H9 (cell line): Measurements from ENCODE around the gene GPC6. TPM values are rescaled to one million over a fixed set of nuclear protein-coding genes. Genes with fewer than 3 reads are reported as not detected.

Experiments
- DNase-seq: peaks from one replicate; pipeline ENCODE4 v3.0.0-alpha.2; 2017
- H2AFZ ChIP-seq: one replicate; pipeline ENCODE4 v1.6.1; 2013; ENCODE audit warnings: mild to moderate bottlenecking, low read length, control low read depth, moderate library complexity
- H2AK5ac ChIP-seq: 2 replicates; pipeline ENCODE4 v1.6.1; 2013; ENCODE audit warnings: low read length, control low read depth, mixed read lengths; ENCODE audit not compliant: insufficient read length
- H2BK120ac ChIP-seq: one replicate; pipeline ENCODE4 v1.6.1; 2013; ENCODE audit warnings: low read depth, mild to moderate bottlenecking, low read length, control low read depth, inconsistent platforms; ENCODE audit not compliant: poor library complexity, severe bottlenecking
- H2BK12ac ChIP-seq: 2 replicates; pipeline ENCODE4 v1.6.1; 2013; ENCODE audit warnings: low read length, control low read depth, mixed read lengths, low read depth; ENCODE audit not compliant: insufficient read length
- H2BK15ac ChIP-seq: 2 replicates; pipeline ENCODE4 v1.6.1; 2013; ENCODE audit warnings: low read depth, low read length, control low read depth
- H2BK20ac ChIP-seq: one replicate; pipeline ENCODE4 v1.6.1; 2013; ENCODE audit warnings: low read depth, mild to moderate bottlenecking, low read length, control low read depth, inconsistent platforms; ENCODE audit not compliant: poor library complexity, severe bottlenecking
- H2BK5ac ChIP-seq: 2 replicates; pipeline ENCODE4 v1.6.1; 2013; ENCODE audit warnings: low read length, control low read depth, mixed read lengths; ENCODE audit not compliant: insufficient read length
- H3K14ac ChIP-seq: 2 replicates; pipeline ENCODE4 v1.6.1; 2013; ENCODE audit warnings: low read length, control low read depth; ENCODE audit not compliant: insufficient read depth
- H3K18ac ChIP-seq: 2 replicates; pipeline ENCODE4 v1.6.1; 2013; ENCODE audit warnings: low read depth, mild to moderate bottlenecking, mixed read lengths, low read length, control low read depth; ENCODE audit not compliant: insufficient read length
- H3K23ac ChIP-seq: 2 replicates; pipeline ENCODE4 v1.6.1; 2013; ENCODE audit warnings: low read length, control low read depth, mixed read lengths, low read depth; ENCODE audit not compliant: insufficient read length
- H3K23me2 ChIP-seq: 2 replicates; pipeline ENCODE4 v1.6.1; 2013; ENCODE audit warnings: low read depth, mild to moderate bottlenecking, mixed read lengths, low read length, control low read depth; ENCODE audit not compliant: insufficient read length, poor library complexity, severe bottlenecking
- H3K27ac ChIP-seq: 2 replicates; pipeline ENCODE4 v1.5.1; 2013; ENCODE audit warnings: low read length, control low read depth, mixed read lengths, low read depth; ENCODE audit not compliant: insufficient read length
- H3K27me3 ChIP-seq: 2 replicates; pipeline ENCODE4 v1.6.1; 2013; ENCODE audit warnings: low read length, control low read depth, inconsistent platforms; ENCODE audit not compliant: insufficient read depth
- H3K4ac ChIP-seq: 2 replicates; pipeline ENCODE4 v1.6.1; 2013; ENCODE audit warnings: low read depth, mild to moderate bottlenecking, control low read depth, inconsistent platforms, low read length, moderate library complexity
- H3K4me1 ChIP-seq: 2 replicates; pipeline ENCODE4 v1.6.1; 2013; ENCODE audit warnings: low read length, control low read depth, inconsistent platforms; ENCODE audit not compliant: insufficient read depth
- H3K4me2 ChIP-seq: 2 replicates; pipeline ENCODE4 v1.6.1; 2013; ENCODE audit warnings: low read length, control low read depth, mixed read lengths; ENCODE audit not compliant: insufficient read length, insufficient read depth
- H3K56ac ChIP-seq: 2 replicates; pipeline ENCODE4 v1.6.1; 2013; ENCODE audit warnings: low read depth, mild to moderate bottlenecking, mixed read lengths, low read length, control low read depth; ENCODE audit not compliant: insufficient read length
- H3K79me1 ChIP-seq: 2 replicates; pipeline ENCODE4 v1.6.1; 2013; ENCODE audit warnings: low read depth, mild to moderate bottlenecking, moderate library complexity, low read length, control low read depth, inconsistent platforms; ENCODE audit not compliant: insufficient read depth, poor library complexity, severe bottlenecking
- H3K79me2 ChIP-seq: 2 replicates; pipeline ENCODE4 v1.6.1; 2013; ENCODE audit warnings: low read length, control low read depth, inconsistent platforms; ENCODE audit not compliant: insufficient read depth
- H3K9ac ChIP-seq: 2 replicates; pipeline ENCODE4 v1.6.1; 2013; ENCODE audit warnings: low read length, control low read depth, mixed read lengths; ENCODE audit not compliant: insufficient read length; ENCODE audit errors: extremely low read depth
- H3K9me3 ChIP-seq: one replicate; pipeline ENCODE4 v1.6.1; 2013; ENCODE audit warnings: low read depth, low read length, inconsistent platforms; ENCODE audit not compliant: control insufficient read depth
- H3T11ph ChIP-seq: one replicate; pipeline ENCODE4 v1.6.1; 2013; ENCODE audit warnings: mild to moderate bottlenecking, low read length, control low read depth, inconsistent platforms
- H4K20me1 ChIP-seq: one replicate; pipeline ENCODE4 v1.6.1; 2013; ENCODE audit not compliant: control insufficient read depth, insufficient read length, insufficient read depth
- H4K5ac ChIP-seq: 2 replicates; pipeline ENCODE4 v1.6.1; 2013; ENCODE audit warnings: low read depth, mild to moderate bottlenecking, mixed read lengths, low read length, control low read depth; ENCODE audit not compliant: insufficient read length
- H4K8ac ChIP-seq: replicated peaks from 2 replicates; pipeline ENCODE4 v1.6.1; 2013; ENCODE audit warnings: low read length, control low read depth, mixed read lengths, low read depth; ENCODE audit not compliant: insufficient read length
- H4K91ac ChIP-seq: 2 replicates; pipeline ENCODE4 v1.6.1; 2013; ENCODE audit warnings: low read depth, mild to moderate bottlenecking, moderate library complexity, mixed read lengths, low read length, control low read depth; ENCODE audit not compliant: insufficient read length
- H3K27ac Mint-ChIP-seq, 3 experiments: 2 replicates in 2 of 3; 3 replicates in 1 of 3; pipeline ENCODE4 v1.8.0; 2020 to 2021; ENCODE audit warnings: mixed read lengths in 3 of 3, mild to moderate bottlenecking in 1 of 3, moderate library complexity in 1 of 3
- H3K27me3 Mint-ChIP-seq: 2 replicates; pipeline ENCODE4 v1.8.0; 2021; ENCODE audit warnings: low read depth, mild to moderate bottlenecking, moderate library complexity, mixed read lengths
- H3K36me3 Mint-ChIP-seq, 3 experiments: 2 replicates in 2 of 3; 3 replicates in 1 of 3; pipeline ENCODE4 v1.8.0; 2020 to 2021; ENCODE audit warnings: low read depth in 3 of 3, mixed read lengths in 3 of 3; ENCODE audit not compliant: insufficient read depth in 1 of 3
- H3K4me1 Mint-ChIP-seq, 2 experiments: 2 replicates each; pipeline ENCODE4 v1.8.0; 2020; ENCODE audit warnings: mixed read lengths in 2 of 2
- H3K4me3 Mint-ChIP-seq, 2 experiments: 2 replicates in 1 of 2; 3 replicates in 1 of 2; pipeline ENCODE4 v1.8.0; 2020 to 2021; ENCODE audit warnings: mild to moderate bottlenecking in 2 of 2, mixed read lengths in 2 of 2, moderate library complexity in 1 of 2
- H3K9me3 Mint-ChIP-seq, 2 experiments: 2 replicates in 1 of 2; 3 replicates in 1 of 2; pipeline ENCODE4 v1.8.0; 2020; ENCODE audit warnings: mild to moderate bottlenecking in 2 of 2, mixed read lengths in 2 of 2, moderate library complexity in 1 of 2
- CTCF ChIP-seq: fragments of 200-600 bp; sonication (generic); conservative IDR thresholded peaks from 3 replicates; pipeline ENCODE4 v1.8.0; 2021; ENCODE audit warnings: antibody characterized with exemption, mild to moderate bottlenecking
- WGBS: extraction: QIAGEN DNeasy Blood & Tissue Kit; methylation state at CpG from one replicate; pipeline ENCODE4 v1.1.7; 2013; ENCODE audit warnings: missing lambda C conversion rate, low lambda C conversion rate, mixed read lengths; ENCODE audit not compliant: insufficient read length; ENCODE audit errors: extremely low coverage; 5-methylcytosine and 5-hydroxymethylcytosine counted together
- total RNA-seq: library from RNA; stranded (reverse); gene quantifications from 2 replicates; pipeline ENCODE4 v1.2.1, GENCODE V29; 2021

The GPC6 gene
- total RNA-seq, 1 experiment from 2014 or later, result 15.6 TPM

GRCh38 chr13:93767917-93768409 lies 541.4 kb downstream of the GPC6 start:
- Histone ChIP-seq H3K18ac (no peak overlapping the region), H4K5ac (no peak overlapping the region), H3K79me2 (no peaks in the 10 kb centered on the region), H3K9ac (no peak overlapping the region), H2AFZ (no peak overlapping the region), H2BK12ac (no peak overlapping the region), H3K4ac (no peak overlapping the region), H3K27me3 (no peaks in the 10 kb centered on the region), H3K23ac (no peak overlapping the region), H2BK20ac (no peak overlapping the region), H4K20me1 (no peaks in the 10 kb centered on the region), H3K56ac (no peak overlapping the region), H3K14ac (no peak overlapping the region), H2AK5ac (no peak overlapping the region), H2BK120ac (no peak overlapping the region), H3K4me1 (no peaks in the 10 kb centered on the region), H4K91ac (no peak overlapping the region), H2BK15ac (no peak overlapping the region), H3T11ph (no peak overlapping the region), H4K8ac (no peak overlapping the region), H2BK5ac (no peak overlapping the region), H3K4me2 (no peak overlapping the region), H3K23me2 (no peaks in the 10 kb centered on the region), H3K9me3 (no peaks in the 10 kb centered on the region), H3K27ac (no peak overlapping the region), H3K79me1 (no peaks in the 10 kb centered on the region)
- H3K9me3 Mint-ChIP-seq, result peaks cover 0 to 7% of the 10 kb centered on the region in 2 experiments; a peak in 3 of 5 replicates
- H3K27ac Mint-ChIP-seq, result no peak overlapping the region
- TF ChIP-seq CTCF, result no peak
- DNase-seq, result no peak
- no CpG with 5 or more reads among the region's 4 CpGs for WGBS
- no peak overlapping the region for H3K4me3 Mint-ChIP-seq
- H3K27me3 Mint-ChIP-seq, result no peaks in the 10 kb centered on the region
- H3K4me1 Mint-ChIP-seq, result peaks cover 21% of the 10 kb centered on the region in 2 experiments
- peaks cover 0 to 11% (median 7%) of the 10 kb centered on the region in 3 experiments; a peak in 5 of 7 replicates for H3K36me3 Mint-ChIP-seq
